HepG2 (cell line): ENCODE data around the gene SPATA25. TPM values are rescaled to one million over a fixed set of nuclear protein-coding genes. Genes with fewer than 3 reads are reported as not detected.

ENCODE experiments used
- ATF3 ChIP-seq: sonication (generic); formaldehyde crosslinking; IDR thresholded peaks from 2 replicates; pipeline ENCODE4 v1.4.0; 2020; ENCODE audit warnings: missing genetic modification reagents
- ATF7 ChIP-seq, 2 experiments: fragments of 450-650 bp in 1 of 2; sonication (generic) in 1 of 2; formaldehyde crosslinking in 1 of 2; IDR thresholded peaks; 2 replicates each; pipeline versions ENCODE4 v1.4.0 to v1.6.1; 2016 to 2020; ENCODE audit warnings: antibody characterized with exemption in 1 of 2, mild to moderate bottlenecking in 1 of 2, missing genetic modification reagents in 1 of 2
- BATF2 ChIP-seq: sonication (generic); formaldehyde crosslinking; IDR thresholded peaks from 2 replicates; pipeline ENCODE4 v1.8.0; 2022; ENCODE audit warnings: mild to moderate bottlenecking, missing genetic modification reagents, moderate library complexity
- CREB1 ChIP-seq, 2 experiments: fragments of 450-650 bp in 1 of 2; IDR thresholded peaks; 2 replicates each; pipeline ENCODE4 v1.6.1; 2016 to 2017; ENCODE audit warnings: control low read depth in 1 of 2, mild to moderate bottlenecking in 1 of 2, missing compliant biosample characterization in 1 of 2, missing genetic modification characterization in 1 of 2
- FUBP1 ChIP-seq: sonication (generic); formaldehyde crosslinking; IDR thresholded peaks from 2 replicates; pipeline ENCODE4 v1.5.1; 2020; ENCODE audit warnings: missing genetic modification reagents, mild to moderate bottlenecking, borderline replicate concordance
- MEF2D ChIP-seq: sonication (generic); formaldehyde crosslinking; IDR thresholded peaks from 2 replicates; pipeline ENCODE4 v1.5.1; 2020; ENCODE audit warnings: mild to moderate bottlenecking, missing genetic modification reagents
- NR3C1 ChIP-seq: sonication (generic); formaldehyde crosslinking; IDR thresholded peaks from 2 replicates; pipeline ENCODE4 v1.4.0; 2020; ENCODE audit warnings: missing genetic modification reagents
- SNAPC2 ChIP-seq: sonication (generic); formaldehyde crosslinking; IDR thresholded peaks from 2 replicates; pipeline ENCODE4 v1.8.1; 2022; ENCODE audit warnings: mild to moderate bottlenecking, missing genetic modification reagents
- TERF1 ChIP-seq: sonication (generic); formaldehyde crosslinking; IDR thresholded peaks from 2 replicates; pipeline ENCODE4 v1.8.0; 2022; ENCODE audit warnings: mild to moderate bottlenecking, missing genetic modification reagents, moderate library complexity
- ZFP62 ChIP-seq: sonication (generic); formaldehyde crosslinking; IDR thresholded peaks from 2 replicates; pipeline ENCODE4 v1.4.0; 2020; ENCODE audit warnings: missing genetic modification reagents
- ZNF101 ChIP-seq: sonication (generic); formaldehyde crosslinking; IDR thresholded peaks from 2 replicates; pipeline ENCODE4 v1.4.0; 2020; ENCODE audit warnings: mild to moderate bottlenecking, low read depth, missing genetic modification reagents, borderline replicate concordance
- ZNF326 ChIP-seq: sonication (generic); formaldehyde crosslinking; IDR thresholded peaks from 2 replicates; pipeline ENCODE4 v1.4.0; 2020; ENCODE audit warnings: missing genetic modification reagents, borderline replicate concordance
- ZNF337 ChIP-seq: sonication (generic); formaldehyde crosslinking; IDR thresholded peaks from 2 replicates; pipeline ENCODE4 v1.5.1; 2020; ENCODE audit warnings: missing genetic modification reagents, low read depth, mild to moderate bottlenecking, borderline replicate concordance
- ZNF367 ChIP-seq: sonication (generic); formaldehyde crosslinking; IDR thresholded peaks from 2 replicates; pipeline ENCODE4 v1.4.0; 2020; ENCODE audit warnings: missing genetic modification reagents, borderline replicate concordance
- ZNF484 ChIP-seq: sonication (generic); formaldehyde crosslinking; IDR thresholded peaks from 2 replicates; pipeline ENCODE4 v1.5.1; 2020; ENCODE audit warnings: mild to moderate bottlenecking, low read depth, missing genetic modification reagents, borderline replicate concordance
- ZNF577 ChIP-seq: sonication (generic); formaldehyde crosslinking; IDR thresholded peaks from 2 replicates; pipeline ENCODE4 v1.4.0; 2020; ENCODE audit warnings: mild to moderate bottlenecking, low read depth, missing genetic modification reagents, borderline replicate concordance
- ZNF768 ChIP-seq: sonication (generic); formaldehyde crosslinking; IDR thresholded peaks from 2 replicates; pipeline ENCODE4 v1.4.0; 2020; ENCODE audit warnings: missing genetic modification reagents
- ZZZ3 ChIP-seq: sonication (generic); formaldehyde crosslinking; IDR thresholded peaks from 2 replicates; pipeline ENCODE4 v1.4.0; 2020; ENCODE audit warnings: missing genetic modification reagents, mild to moderate bottlenecking, borderline replicate concordance
- polyA plus RNA-seq, 8 experiments: library from polyadenylated mRNA; depleted of rRNA in 3 of 8; stranded (reverse) in 7 of 8; unstranded in 1 of 8; fragments of >200 nt; fragmentation: Illumina TruSeq in 4 of 8; extraction: Trizol in 4 of 8; gene quantifications; 2 replicates each; pipeline versions ENCODE4 v1.2.1 to v1.2.3, GENCODE V29; 2011 to 2016; ENCODE audit warnings: low read depth in 4 of 8, missing spikeins in 1 of 8, mixed read lengths in 1 of 8; ENCODE audit not compliant: insufficient read depth in 1 of 8
- total RNA-seq, 5 experiments: library from RNA; depleted of rRNA; stranded (reverse); fragments of >200 nt; fragmentation: Illumina TruSeq; extraction: Trizol; gene quantifications; 2 replicates each; pipeline ENCODE4 v1.2.3, GENCODE V29; 2016; ENCODE audit warnings: low read depth in 1 of 5
- TF ChIP-seq, protein P1 (sequence below): sonication (generic); formaldehyde crosslinking; IDR thresholded peaks from 2 replicates; pipeline ENCODE4 v1.4.0; 2020; ENCODE audit warnings: mild to moderate bottlenecking, missing genetic modification reagents, borderline replicate concordance
- TF ChIP-seq, protein P2 (sequence below): sonication (generic); formaldehyde crosslinking; IDR thresholded peaks from 2 replicates; pipeline ENCODE4 v1.5.0; 2020; ENCODE audit warnings: mild to moderate bottlenecking, missing genetic modification reagents, moderate library complexity

Gene SPATA25
- total and polyA plus RNA-seq, 2 of the 13 experiments (the other 11 are each of a cell fraction or from before 2014, with no cell fraction given), result 4.8 to 7.6 TPM

DNA sequence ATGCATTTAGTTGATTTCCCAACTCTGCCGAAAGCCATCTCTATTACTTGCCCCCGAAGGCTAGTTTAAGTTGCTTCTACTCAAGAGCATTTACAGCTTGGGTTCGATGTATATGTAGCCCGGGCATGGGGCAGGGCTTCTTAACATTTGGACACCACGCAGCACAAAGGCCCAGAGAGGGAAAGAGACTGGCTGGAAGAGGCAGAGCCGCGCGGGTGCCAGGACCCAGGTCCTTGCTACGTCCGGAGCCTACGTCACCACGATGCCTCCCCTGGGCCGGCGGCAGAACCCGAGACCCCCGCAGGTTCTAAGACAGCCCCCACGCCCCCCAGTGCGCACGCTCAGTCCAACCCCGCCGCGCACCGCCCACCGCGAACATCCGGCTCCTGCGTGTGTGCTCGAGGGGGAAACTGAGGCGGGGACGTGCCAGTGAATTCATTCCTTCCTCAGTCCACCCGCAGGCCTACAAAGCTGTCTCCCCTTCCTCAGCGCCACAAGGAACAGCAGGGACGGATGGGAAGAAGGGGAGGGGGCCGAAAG lies 46.7 kb upstream of the SPATA25 start (continued):
- TF ChIP-seq, protein P1, sequence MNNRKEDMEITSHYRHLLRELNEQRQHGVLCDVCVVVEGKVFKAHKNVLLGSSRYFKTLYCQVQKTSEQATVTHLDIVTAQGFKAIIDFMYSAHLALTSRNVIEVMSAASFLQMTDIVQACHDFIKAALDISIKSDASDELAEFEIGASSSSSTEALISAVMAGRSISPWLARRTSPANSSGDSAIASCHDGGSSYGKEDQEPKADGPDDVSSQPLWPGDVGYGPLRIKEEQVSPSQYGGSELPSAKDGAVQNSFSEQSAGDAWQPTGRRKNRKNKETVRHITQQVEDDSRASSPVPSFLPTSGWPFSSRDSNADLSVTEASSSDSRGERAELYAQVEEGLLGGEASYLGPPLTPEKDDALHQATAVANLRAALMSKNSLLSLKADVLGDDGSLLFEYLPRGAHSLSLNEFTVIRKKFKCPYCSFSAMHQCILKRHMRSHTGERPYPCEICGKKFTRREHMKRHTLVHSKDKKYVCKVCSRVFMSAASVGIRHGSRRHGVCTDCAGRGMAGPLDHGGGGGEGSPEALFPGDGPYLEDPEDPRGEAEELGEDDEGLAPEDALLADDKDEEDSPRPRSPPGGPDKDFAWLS (CRISPR knock-in tag), result peak; percentile 99; the same call in 1 of the 2 replicates
- TF ChIP-seq ZNF101 (CRISPR knock-in tag) (peak; percentile 79; the same call in 1 of the 2 replicates), SNAPC2 (CRISPR knock-in tag) (peak; percentile 16; the same call in 1 of the 2 replicates), ATF7 (IDR thresholded peaks at IDR 0.05) (no peak), ATF7 (CRISPR knock-in tag; IDR thresholded peaks at IDR 0.05) (peak; percentile 72; the same call in 1 of the 2 replicates), FUBP1 (CRISPR knock-in tag) (peak; percentile 98), ZNF577 (CRISPR knock-in tag) (peak; percentile 83; the same call in 1 of the 2 replicates), ZFP62 (CRISPR knock-in tag) (0 out of 2 replicates have a peak, but pooled peaks have one; percentile 58), ATF3 (CRISPR knock-in tag) (no peak), BATF2 (CRISPR knock-in tag) (peak; percentile 94; the same call in 1 of the 2 replicates), MEF2D (peak; percentile 33), ZNF326 (CRISPR knock-in tag) (peak; percentile 25; the same call in 1 of the 2 replicates), TERF1 (0 out of 2 replicates have a peak, but pooled peaks have one; percentile 57), ZNF768 (peak; percentile 98), ZNF367 (CRISPR knock-in tag) (0 out of 2 replicates have a peak, but pooled peaks have one; percentile 27), ZNF337 (peak; percentile 51), ZNF484 (0 out of 2 replicates have a peak, but pooled peaks have one; percentile 93), ZZZ3 (CRISPR knock-in tag) (0 out of 2 replicates have a peak, but pooled peaks have one; percentile 24), CREB1 (IDR thresholded peaks at IDR 0.05) (peak; percentile 83), CREB1 (CRISPR knock-in tag; IDR thresholded peaks at IDR 0.05) (peak; percentile 64), NR3C1 (CRISPR knock-in tag) (0 out of 2 replicates have a peak, but pooled peaks have one; percentile 89)
- TF ChIP-seq, protein P2, sequence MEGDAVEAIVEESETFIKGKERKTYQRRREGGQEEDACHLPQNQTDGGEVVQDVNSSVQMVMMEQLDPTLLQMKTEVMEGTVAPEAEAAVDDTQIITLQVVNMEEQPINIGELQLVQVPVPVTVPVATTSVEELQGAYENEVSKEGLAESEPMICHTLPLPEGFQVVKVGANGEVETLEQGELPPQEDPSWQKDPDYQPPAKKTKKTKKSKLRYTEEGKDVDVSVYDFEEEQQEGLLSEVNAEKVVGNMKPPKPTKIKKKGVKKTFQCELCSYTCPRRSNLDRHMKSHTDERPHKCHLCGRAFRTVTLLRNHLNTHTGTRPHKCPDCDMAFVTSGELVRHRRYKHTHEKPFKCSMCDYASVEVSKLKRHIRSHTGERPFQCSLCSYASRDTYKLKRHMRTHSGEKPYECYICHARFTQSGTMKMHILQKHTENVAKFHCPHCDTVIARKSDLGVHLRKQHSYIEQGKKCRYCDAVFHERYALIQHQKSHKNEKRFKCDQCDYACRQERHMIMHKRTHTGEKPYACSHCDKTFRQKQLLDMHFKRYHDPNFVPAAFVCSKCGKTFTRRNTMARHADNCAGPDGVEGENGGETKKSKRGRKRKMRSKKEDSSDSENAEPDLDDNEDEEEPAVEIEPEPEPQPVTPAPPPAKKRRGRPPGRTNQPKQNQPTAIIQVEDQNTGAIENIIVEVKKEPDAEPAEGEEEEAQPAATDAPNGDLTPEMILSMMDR (CRISPR knock-in tag), result 0 out of 2 replicates have a peak, but pooled peaks have one; percentile 18
